CD14-positive monocyte (primary cell): ENCODE data around the gene MSANTD1. TPM values are rescaled to one million over a fixed set of nuclear protein-coding genes. Genes with fewer than 3 reads are reported as not detected.

Experiments
- DNase-seq, 3 donors: peaks; one replicate each; pipeline ENCODE4 v3.0.0-alpha.2; 2011 to 2022
- H2AFZ ChIP-seq: 2 replicates; pipeline ENCODE4 v1.6.0; 2012; ENCODE audit warnings: mild to moderate bottlenecking, low read depth, low read length, inconsistent platforms; ENCODE audit not compliant: insufficient read depth, poor library complexity, severe bottlenecking
- H3K27ac ChIP-seq, 2 donors: 1 replicate in 1 of 2; 2 replicates in 1 of 2; pipeline ENCODE4 v1.5.1; 2012 to 2013; ENCODE audit warnings: low read length in 2 of 2, control low read depth in 1 of 2, inconsistent platforms in 1 of 2, low read depth in 1 of 2, mild to moderate bottlenecking in 1 of 2
- H3K27me3 ChIP-seq, 2 donors: one replicate each; pipeline versions ENCODE4 v1.6.0 to v1.6.1; 2011 to 2013; ENCODE audit warnings: low read length in 2 of 2; ENCODE audit not compliant: control insufficient read depth in 2 of 2, insufficient read depth in 2 of 2
- H3K36me3 ChIP-seq, 2 donors: replicated peaks in 1 of 2; 1 replicate in 1 of 2; 2 replicates in 1 of 2; pipeline versions ENCODE4 v1.5.1 to v1.6.1; 2012 to 2013; ENCODE audit warnings: low read length in 2 of 2, control low read depth in 1 of 2, inconsistent platforms in 1 of 2, mild to moderate bottlenecking in 1 of 2; ENCODE audit not compliant: insufficient read depth in 2 of 2, control insufficient read depth in 1 of 2
- H3K4me1 ChIP-seq, 2 donors: 1 replicate in 1 of 2; 2 replicates in 1 of 2; pipeline versions ENCODE4 v1.5.1 to v1.6.1; 2012 to 2013; ENCODE audit warnings: low read length in 2 of 2, control low read depth in 1 of 2, inconsistent platforms in 1 of 2, mild to moderate bottlenecking in 1 of 2, moderate library complexity in 1 of 2; ENCODE audit not compliant: insufficient read depth in 2 of 2, control insufficient read depth in 1 of 2
- H3K4me2 ChIP-seq: replicated peaks from 2 replicates; pipeline ENCODE3; 2012; ENCODE audit warnings: low read length, moderate library complexity, mild to moderate bottlenecking; ENCODE audit not compliant: poor library complexity, severe bottlenecking; ENCODE audit errors: extremely low read depth
- H3K4me3 ChIP-seq, 3 experiments: fragments of 200-600 bp in 1 of 3; sonication (generic) in 1 of 3; replicated peaks in 1 of 3; 1 replicate in 2 of 3; 2 replicates in 1 of 3; pipeline ENCODE4 v1.5.1; 2011 to 2013; ENCODE audit warnings: low read length in 3 of 3, mild to moderate bottlenecking in 3 of 3, control low read depth in 2 of 3, low read depth in 2 of 3, inconsistent platforms in 1 of 3, moderate library complexity in 1 of 3
- H3K79me2 ChIP-seq: 2 replicates; pipeline ENCODE4 v1.6.0; 2012; ENCODE audit warnings: mild to moderate bottlenecking, control low read depth, inconsistent platforms, low read length, moderate library complexity; ENCODE audit not compliant: insufficient read depth
- H3K9ac ChIP-seq: 2 replicates; pipeline ENCODE4 v1.6.0; 2017; ENCODE audit warnings: low read length, mild to moderate bottlenecking; ENCODE audit not compliant: insufficient read depth, poor library complexity, severe bottlenecking
- H3K9me3 ChIP-seq, 2 donors: replicated peaks in 1 of 2; 1 replicate in 1 of 2; 2 replicates in 1 of 2; pipeline versions ENCODE4 v1.5.1 to v1.6.1; 2012 to 2013; ENCODE audit warnings: low read length in 2 of 2, control low read depth in 1 of 2; ENCODE audit not compliant: control insufficient read depth in 1 of 2, insufficient read depth in 1 of 2
- H4K20me1 ChIP-seq: 2 replicates; pipeline ENCODE4 v1.6.0; 2012; ENCODE audit warnings: mild to moderate bottlenecking, low read length, control low read depth, moderate library complexity; ENCODE audit not compliant: insufficient read depth
- H3K27ac Mint-ChIP-seq, 7 donors: one replicate each; pipeline ENCODE4 v1.8.0; 2020; ENCODE audit warnings: mild to moderate bottlenecking in 7 of 7, mixed read lengths in 7 of 7, moderate library complexity in 6 of 7, inconsistent platforms in 2 of 7
- H3K27me3 Mint-ChIP-seq, 3 donors: one replicate each; pipeline ENCODE4 v1.8.0; 2021 to 2022; ENCODE audit warnings: low read depth in 3 of 3, mild to moderate bottlenecking in 3 of 3, mixed read lengths in 3 of 3, moderate library complexity in 3 of 3, inconsistent platforms in 1 of 3
- H3K36me3 Mint-ChIP-seq, 2 donors: one replicate each; pipeline ENCODE4 v1.8.0; 2020; ENCODE audit warnings: mixed read lengths in 2 of 2, inconsistent platforms in 1 of 2, mild to moderate bottlenecking in 1 of 2
- H3K4me1 Mint-ChIP-seq: one replicate; pipeline ENCODE4 v1.8.0; 2020; ENCODE audit warnings: mild to moderate bottlenecking, mixed read lengths
- H3K4me3 Mint-ChIP-seq, 2 donors: one replicate each; pipeline ENCODE4 v1.8.0; 2020; ENCODE audit warnings: mild to moderate bottlenecking in 2 of 2, mixed read lengths in 2 of 2, moderate library complexity in 1 of 2
- H3K9me3 Mint-ChIP-seq, 7 donors: one replicate each; pipeline ENCODE4 v1.8.0; 2020 to 2022; ENCODE audit warnings: mixed read lengths in 7 of 7, mild to moderate bottlenecking in 6 of 7, moderate library complexity in 6 of 7, inconsistent platforms in 2 of 7
- WGBS: methylation state at CpG from one replicate; pipeline ENCODE4 v1.1.5; 2013; ENCODE audit warnings: missing lambda C conversion rate; ENCODE audit not compliant: insufficient coverage; 5-methylcytosine and 5-hydroxymethylcytosine counted together
- intact Hi-C, 2 donors: fragments of 100-400 bp; cut with micrococcal nuclease; formaldehyde crosslinking; loops; one replicate each; pipeline versions ENCODE4 v1.15.0 to v1.15.1; 2023
- polyA plus RNA-seq, 3 donors: library from polyadenylated mRNA; depleted of rRNA in 1 of 3; unstranded in 2 of 3; stranded (reverse) in 1 of 3; fragments of 300-500 nt in 2 of 3; fragments of >200 nt in 1 of 3; fragmentation: Illumina TruSeq in 2 of 3; gene quantifications; 1 replicate in 2 of 3; 2 replicates in 1 of 3; pipeline ENCODE4 v1.2.3, GENCODE V29; 2012 to 2021
- TF ChIP-seq, protein P1 (sequence below): fragments of 200-600 bp; IDR thresholded peaks from one replicate; pipeline ENCODE4 v1.8.0; 2022; ENCODE audit warnings: antibody characterized with exemption, mild to moderate bottlenecking

MSANTD1 gene
- polyA plus RNA-seq, 3 donors: 0.52 TPM; not detected in 2

DNA sequence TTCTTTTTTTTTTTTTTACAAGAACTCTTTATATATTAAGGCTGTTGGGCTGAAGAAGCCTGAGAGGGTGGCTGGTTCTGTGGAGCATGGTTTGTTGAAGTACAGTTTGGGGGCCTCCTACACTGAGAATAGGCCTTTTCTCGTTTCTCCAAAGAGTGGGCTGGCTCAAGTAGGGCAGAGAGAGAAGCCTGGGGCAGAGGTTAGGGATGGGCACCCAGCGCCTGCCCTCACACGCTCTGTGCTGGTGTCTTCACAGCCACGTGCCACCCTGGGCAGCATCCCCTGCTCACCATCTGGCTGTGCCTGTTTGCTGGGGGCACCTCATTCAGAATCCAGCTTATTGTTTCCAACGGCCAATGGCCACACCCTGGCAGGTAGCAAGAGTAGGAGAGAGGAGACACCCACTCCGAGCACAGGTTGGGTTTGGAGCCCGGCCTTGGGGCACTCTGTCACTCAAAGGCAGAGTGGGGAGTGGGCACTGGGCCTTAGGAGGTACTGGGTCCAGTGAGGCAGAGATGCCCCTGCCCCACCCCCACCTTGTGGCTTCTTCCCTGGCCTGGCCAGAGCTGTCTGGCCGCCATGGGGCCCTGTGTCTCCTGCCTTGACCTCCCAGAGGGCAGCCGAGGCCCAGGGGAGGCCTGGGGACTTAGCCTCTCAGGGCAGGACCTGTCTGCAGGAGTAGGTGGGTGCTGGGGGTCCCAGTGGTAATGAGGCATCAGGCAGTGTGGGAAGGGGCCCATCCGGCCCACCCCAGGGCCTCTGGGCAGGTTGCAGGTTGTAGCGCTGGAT is 2.9 kb downstream of the MSANTD1 start:
- WGBS: 99% methylated on average over 7 of the region's 11 CpGs
- no peak overlapping the region for H2AFZ ChIP-seq
- no peaks in the 10 kb centered on the region for H4K20me1 ChIP-seq
- Mint-ChIP-seq H3K9me3 (no peaks in the 10 kb centered on the region), H3K36me3 (peaks cover 0 to 9% of the 10 kb centered on the region in 2 donors), H3K27ac (no peak overlapping the region), H3K27me3 (peaks cover 0 to 1% (median 0%) of the 10 kb centered on the region in 3 donors), H3K4me3 (no peak overlapping the region), H3K4me1 (no peaks in the 10 kb centered on the region)
- H3K36me3 ChIP-seq: no peaks in the 10 kb centered on the region
- no peaks in the 10 kb centered on the region for H3K4me1 ChIP-seq
- intact Hi-C loops: no loop called here
- H3K4me3 ChIP-seq: no peak overlapping the region
- H3K4me2 ChIP-seq: no peak overlapping the region
- H3K27ac ChIP-seq: no peak overlapping the region
- TF ChIP-seq, protein P1, sequence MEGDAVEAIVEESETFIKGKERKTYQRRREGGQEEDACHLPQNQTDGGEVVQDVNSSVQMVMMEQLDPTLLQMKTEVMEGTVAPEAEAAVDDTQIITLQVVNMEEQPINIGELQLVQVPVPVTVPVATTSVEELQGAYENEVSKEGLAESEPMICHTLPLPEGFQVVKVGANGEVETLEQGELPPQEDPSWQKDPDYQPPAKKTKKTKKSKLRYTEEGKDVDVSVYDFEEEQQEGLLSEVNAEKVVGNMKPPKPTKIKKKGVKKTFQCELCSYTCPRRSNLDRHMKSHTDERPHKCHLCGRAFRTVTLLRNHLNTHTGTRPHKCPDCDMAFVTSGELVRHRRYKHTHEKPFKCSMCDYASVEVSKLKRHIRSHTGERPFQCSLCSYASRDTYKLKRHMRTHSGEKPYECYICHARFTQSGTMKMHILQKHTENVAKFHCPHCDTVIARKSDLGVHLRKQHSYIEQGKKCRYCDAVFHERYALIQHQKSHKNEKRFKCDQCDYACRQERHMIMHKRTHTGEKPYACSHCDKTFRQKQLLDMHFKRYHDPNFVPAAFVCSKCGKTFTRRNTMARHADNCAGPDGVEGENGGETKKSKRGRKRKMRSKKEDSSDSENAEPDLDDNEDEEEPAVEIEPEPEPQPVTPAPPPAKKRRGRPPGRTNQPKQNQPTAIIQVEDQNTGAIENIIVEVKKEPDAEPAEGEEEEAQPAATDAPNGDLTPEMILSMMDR: no peak
- H3K9ac ChIP-seq: no peak overlapping the region
- H3K27me3 ChIP-seq: no peaks in the 10 kb centered on the region
- DNase-seq: no peak
- no peaks in the 10 kb centered on the region for H3K9me3 ChIP-seq
- no peaks in the 10 kb centered on the region for H3K79me2 ChIP-seq

DNA sequence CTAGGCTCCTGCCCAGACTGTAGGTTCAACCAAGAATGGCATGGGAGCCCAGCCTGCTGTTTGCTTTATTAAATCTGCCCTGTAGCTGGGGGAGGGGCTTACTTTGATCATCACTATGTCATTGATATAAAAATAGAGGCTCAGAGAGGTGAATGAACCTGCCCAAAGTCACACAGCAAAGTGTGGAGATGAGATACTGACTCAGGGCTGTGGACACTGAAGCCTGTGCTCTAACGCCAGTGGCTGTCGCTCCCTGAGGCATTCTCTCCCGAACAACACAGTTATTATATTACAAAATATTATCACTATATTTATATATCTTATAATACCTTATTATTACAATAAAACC is 3.5 kb downstream of the MSANTD1 start:
- TF ChIP-seq, protein P1: no peak
- no peaks in the 10 kb centered on the region for H3K79me2 ChIP-seq
- no peaks in the 10 kb centered on the region for H4K20me1 ChIP-seq
- H3K4me2 ChIP-seq: no peak overlapping the region
- H3K27ac Mint-ChIP-seq: peak overlapping the region in 1 of 7 donors; percentile 25
- DNase-seq: no peak
- no peak overlapping the region for H3K4me3 ChIP-seq
- no peaks in the 10 kb centered on the region for H3K27me3 ChIP-seq
- no peaks in the 10 kb centered on the region for H3K4me1 ChIP-seq
- no CpG with 5 or more reads among the region's 3 CpGs for WGBS
- no peak overlapping the region for H3K9ac ChIP-seq
- H3K36me3 Mint-ChIP-seq: peaks cover 0 to 9% of the 10 kb centered on the region in 2 donors
- no peaks in the 10 kb centered on the region for H3K9me3 Mint-ChIP-seq
- intact Hi-C loops: no loop called here
- no peak overlapping the region for H2AFZ ChIP-seq
- H3K4me1 Mint-ChIP-seq: no peaks in the 10 kb centered on the region
- H3K4me3 Mint-ChIP-seq: no peak overlapping the region
- no peaks in the 10 kb centered on the region for H3K9me3 ChIP-seq
- no peaks in the 10 kb centered on the region for H3K36me3 ChIP-seq
- no peak overlapping the region for H3K27ac ChIP-seq
- H3K27me3 Mint-ChIP-seq: peaks cover 0 to 1% (median under 1%) of the 10 kb centered on the region in 3 donors
